Stimulated activated CD4-positive, alpha-beta T cell treated with anti-CD3 and anti-CD28 coated beads, Interleukin-2, amount 100 ng/mL, for 4 hours (primary cell): ENCODE measurements around the gene UNC5B.
"Not testable (repeated sequence)": the region's sequence is repeated elsewhere in the genome, so short reads cannot be mapped to it uniquely, and the experiment has no call there.

Source experiments
- DNase-seq: peaks from one replicate; pipeline ENCODE4 v3.0.0-alpha.2; 2020; ENCODE audit warnings: low read depth

UNC5B gene

GRCh38 chr10:71283410-71283809 is 71.0 kb downstream of the UNC5B start:
- no peak for DNase-seq

- DNase-seq: no peak
Observed at GRCh38 chr10:71283876-71284275, 71.5 kb downstream of the UNC5B start.

- no peak for DNase-seq
Observed at GRCh38 chr10:71284544-71285179, 72.3 kb downstream of the UNC5B start.

GRCh38 chr10:71285180-71285545 is 72.8 kb downstream of the UNC5B start:
- no peak for DNase-seq

GRCh38 chr10:71285986-71286385 is 73.6 kb downstream of the UNC5B start:
- no peak for DNase-seq

- DNase-seq: no peak
Observed at GRCh38 chr10:71286521-71287294, 74.3 kb downstream of the UNC5B start.

- DNase-seq: no peak
Observed at GRCh38 chr10:71287456-71287855, 75.1 kb downstream of the UNC5B start.

- DNase-seq: no peak
Observed at GRCh38 chr10:71288461-71288860, 76.1 kb downstream of the UNC5B start.

- DNase-seq: no peak
Observed at GRCh38 chr10:71289421-71290130, 77.2 kb downstream of the UNC5B start.

- DNase-seq: no peak
Observed at GRCh38 chr10:71290331-71290730, 78.0 kb downstream of the UNC5B start.

- DNase-seq: no peak
Observed at GRCh38 chr10:71290806-71291527, 78.6 kb downstream of the UNC5B start.

- no peak for DNase-seq
Observed at GRCh38 chr10:71291528-71291900, 79.1 kb downstream of the UNC5B start.

- no peak for DNase-seq
Observed at GRCh38 chr10:71292624-71293445, 80.5 kb downstream of the UNC5B start.

- no peak for DNase-seq
Observed at GRCh38 chr10:71293446-71294084, 81.2 kb downstream of the UNC5B start.

GRCh38 chr10:71294091-71294561 is 81.8 kb downstream of the UNC5B start:
- DNase-seq: no peak

- no peak for DNase-seq
Observed at GRCh38 chr10:71294856-71295255, 82.5 kb downstream of the UNC5B start.

GRCh38 chr10:71295641-71296040 is 83.3 kb downstream of the UNC5B start:
- DNase-seq: no peak

- DNase-seq: no peak
Observed at GRCh38 chr10:71296086-71296485, 83.7 kb downstream of the UNC5B start.

- DNase-seq: not testable (repeated sequence)
Observed at GRCh38 chr10:71296811-71297210, 84.4 kb downstream of the UNC5B start.

GRCh38 chr10:71297343-71297742 is 85.0 kb downstream of the UNC5B start:
- DNase-seq: no peak
